ENCODE data around the gene ELP1.
"Not testable (repeated sequence)": the region's sequence is repeated elsewhere in the genome, so short reads cannot be mapped to it uniquely, and the experiment has no call there.

Gene ELP1

GRCh38 chr9:108933718-108934322, at the start of gene ELP1:
Gene ELP1, minus strand, starts transcription at chr9:108934124. Its CDS starts 2,978 bp downstream, at chr9:108931146.
- TF ChIP-seq CTCF (IDR thresholded peaks at IDR 0.05; ENCODE audit: control extremely low read depth, extremely low read depth, low read depth, missing control alignments), result peak; percentile 20
- ChIA-PET POLR2A (no interaction called here), CTCF (interaction anchor here (1.1 kb wide), 1 partner anchor 20 kb away, joined by 4 read pairs; no protein-coding TSS in a partner anchor)
- DNase-seq (ENCODE audit: extremely low spot score), result peak; percentile 92

- no peak for TF ChIP-seq CTCF (IDR thresholded peaks at IDR 0.05; ENCODE audit: control extremely low read depth, extremely low read depth, low read depth, missing control alignments)
- no peak for DNase-seq (ENCODE audit: extremely low spot score)
- ChIA-PET POLR2A (no interaction called here), CTCF (no interaction called here)
Observed at GRCh38 chr9:108980893-108981292, 47.0 kb upstream of the ELP1 start.

GRCh38 chr9:108978205-108978604, 44.3 kb upstream of the ELP1 start:
- CTCF ChIA-PET, result interaction anchor here (1.5 kb wide), 1 partner anchor 24 kb away, joined by 4 read pairs; no protein-coding TSS in a partner anchor
- no peak for DNase-seq (ENCODE audit: extremely low spot score)
- POLR2A ChIA-PET, result no interaction called here
- no peak for TF ChIP-seq CTCF (IDR thresholded peaks at IDR 0.05; ENCODE audit: control extremely low read depth, extremely low read depth, low read depth, missing control alignments)

GRCh38 chr9:108973895-108974294, 40.0 kb upstream of the ELP1 start:
- ChIA-PET CTCF (no interaction called here), POLR2A (no interaction called here)
- no peak for DNase-seq (ENCODE audit: extremely low spot score)
- TF ChIP-seq CTCF (IDR thresholded peaks at IDR 0.05; ENCODE audit: control extremely low read depth, extremely low read depth, low read depth, missing control alignments), result no peak

GRCh38 chr9:108972626-108973209, 38.8 kb upstream of the ELP1 start:
- DNase-seq (ENCODE audit: extremely low spot score), result no peak
- ChIA-PET POLR2A (no interaction called here), CTCF (interaction anchor here (2.5 kb wide), 1 partner anchor 11 kb away, joined by 7 read pairs; no protein-coding TSS in a partner anchor)
- no peak for TF ChIP-seq CTCF (IDR thresholded peaks at IDR 0.05; ENCODE audit: control extremely low read depth, extremely low read depth, low read depth, missing control alignments)

- DNase-seq (ENCODE audit: extremely low spot score), result no peak
- ChIA-PET CTCF (interaction anchor here (2.5 kb wide), 1 partner anchor 10 kb away, joined by 7 read pairs; no protein-coding TSS in a partner anchor), POLR2A (no interaction called here)
- TF ChIP-seq CTCF (IDR thresholded peaks at IDR 0.05; ENCODE audit: control extremely low read depth, extremely low read depth, low read depth, missing control alignments), result no peak
Observed at GRCh38 chr9:108972186-108972585, 38.3 kb upstream of the ELP1 start.

- DNase-seq (ENCODE audit: extremely low spot score); POLR2A ChIA-PET: not testable (repeated sequence)
- CTCF ChIA-PET, result interaction anchor here (1.4 to 2.5 kb wide), 2 partner anchors 10 to 43 kb away, joined by 3 to 7 read pairs; no protein-coding TSS in a partner anchor
Observed at GRCh38 chr9:108971392-108971791, 37.5 kb upstream of the ELP1 start.
